K562 (cell line): ENCODE data around the gene AAK1. TPM values are rescaled to one million over a fixed set of nuclear protein-coding genes. Genes with fewer than 3 reads are reported as not detected.

Source experiments
- BDP1 ChIP-seq: IDR thresholded peaks from 3 replicates; pipeline ENCODE4 v1.6.1; 2011; ENCODE audit not compliant: insufficient read length, insufficient read depth
- ELF2 ChIP-seq: fragments of 250-450 bp; sonication (Bioruptor Pico); IDR thresholded peaks from 2 replicates; pipeline ENCODE4 v1.5.0; 2021; ENCODE audit warnings: mild to moderate bottlenecking
- JUN ChIP-seq, 2 experiments: sonication (generic) in 1 of 2; formaldehyde crosslinking in 1 of 2; IDR thresholded peaks; 2 replicates each; pipeline versions ENCODE4 v1.6.1 to v1.8.0; 2012 to 2022; ENCODE audit warnings: borderline replicate concordance in 2 of 2, mild to moderate bottlenecking in 2 of 2, improper control_type of control experiment in 1 of 2, low read depth in 1 of 2, low read length in 1 of 2, missing genetic modification reagents in 1 of 2
- NFE2L1 ChIP-seq: fragments of 450-650 bp; IDR thresholded peaks from 2 replicates; pipeline ENCODE4 v1.6.1; 2016; ENCODE audit warnings: missing genetic modification characterization, low read depth, mild to moderate bottlenecking, missing compliant biosample characterization, moderate library complexity, borderline replicate concordance
- NFYB ChIP-seq: IDR thresholded peaks from 2 replicates; pipeline ENCODE4 v1.6.1; 2011; ENCODE audit warnings: mild to moderate bottlenecking, moderate library complexity; ENCODE audit not compliant: insufficient read length; ENCODE audit errors: extremely low read depth
- RBBP5 ChIP-seq: fragments of 200-600 bp; sonication (generic); IDR thresholded peaks from 2 replicates; pipeline ENCODE4 v1.6.1; 2012; ENCODE audit warnings: borderline replicate concordance, mild to moderate bottlenecking, low read length, control low read depth, inconsistent platforms; ENCODE audit not compliant: insufficient read depth, poor library complexity, severe bottlenecking
- RNF219 ChIP-seq: fragments of 250-450 bp; sonication (Bioruptor Pico); IDR thresholded peaks from 2 replicates; pipeline ENCODE4 v1.5.0; 2022; ENCODE audit warnings: mild to moderate bottlenecking
- SETDB1 ChIP-seq: IDR thresholded peaks from one replicate; pipeline ENCODE4 v1.6.1; 2012; ENCODE audit warnings: low read length, control low read depth, inconsistent platforms
- SRSF9 ChIP-seq: fragments of 200-400 bp; formaldehyde crosslinking; IDR thresholded peaks from 2 replicates; pipeline ENCODE4 v1.6.1; 2017; ENCODE audit warnings: low read depth, low read length, borderline replicate concordance
- TRIM25 ChIP-seq: fragments of 450-650 bp; IDR thresholded peaks from 2 replicates; pipeline ENCODE4 v1.7.0; 2016; ENCODE audit warnings: borderline replicate concordance
- TSHZ1 ChIP-seq: fragments of 250-450 bp; sonication (Bioruptor Pico); IDR thresholded peaks from 2 replicates; pipeline ENCODE4 v1.4.0; 2020; ENCODE audit warnings: mild to moderate bottlenecking, moderate library complexity
- ZBTB9 ChIP-seq: fragments of 450-650 bp; formaldehyde crosslinking; IDR thresholded peaks from 2 replicates; pipeline ENCODE4 v1.4.0; 2020; ENCODE audit warnings: mild to moderate bottlenecking, moderate library complexity
- ZNF324 ChIP-seq: fragments of 250-450 bp; sonication (Bioruptor Pico); IDR thresholded peaks from 2 replicates; pipeline ENCODE4 v1.4.0; 2020; ENCODE audit warnings: mild to moderate bottlenecking
- ZNF354B ChIP-seq: fragments of 250-450 bp; sonication (Bioruptor Pico); IDR thresholded peaks from 2 replicates; pipeline ENCODE4 v1.4.0; 2020
- polyA plus RNA-seq, 8 experiments: library from polyadenylated mRNA; depleted of rRNA in 4 of 8; stranded (reverse) in 5 of 8; unstranded in 3 of 8; fragments of >200 nt; fragmentation: Nextera tagmentation in 2 of 8; fragmentation: Illumina TruSeq in 1 of 8; extraction: Ambion mirVana in 2 of 8; extraction: Trizol in 1 of 8; gene quantifications; 2 replicates each; pipeline versions ENCODE4 v1.2.1 to v1.2.3, GENCODE V29; 2011 to 2014; ENCODE audit warnings: inconsistent platforms in 1 of 8, missing spikeins in 1 of 8
- total RNA-seq, 7 experiments: library from RNA; depleted of rRNA in 6 of 7; stranded (reverse); fragments of >200 nt in 6 of 7; fragmentation: Illumina TruSeq in 2 of 7; extraction: Trizol in 2 of 7; gene quantifications; 2 replicates each; pipeline versions ENCODE4 v1.2.1 to v1.2.3, GENCODE V29; 2011 to 2021; ENCODE audit warnings: low replicate concordance in 1 of 7

The AAK1 gene
- total and polyA plus RNA-seq, 9 of the 15 experiments (the other 6 are each of a cell fraction or from before 2014, with no cell fraction given): 0.89 to 17.1 (median 6.0) TPM

GRCh38 chr2:69643602-69644505 lies at the start of gene AAK1 (continued):
- no peak for TF ChIP-seq NFE2L1 (tag)
- no peak for TF ChIP-seq ZNF354B (CRISPR knock-in tag)
- TF ChIP-seq SRSF9: no peak
- no peak for TF ChIP-seq RNF219 (CRISPR knock-in tag)
- TF ChIP-seq RBBP5: peak; percentile 87
- TF ChIP-seq NFYB: no peak
- no peak for TF ChIP-seq TRIM25
- TF ChIP-seq TSHZ1 (CRISPR knock-in tag): no peak
- no peak for TF ChIP-seq BDP1
- peak; percentile 89; the same call in 1 of the 2 replicates for TF ChIP-seq ZBTB9 (CRISPR knock-in tag)
- TF ChIP-seq JUN (IDR thresholded peaks at IDR 0.05; ENCODE audit: borderline replicate concordance, low read depth, low read length): no peak
- no peak for TF ChIP-seq JUN (CRISPR knock-in tag; IDR thresholded peaks at IDR 0.05; ENCODE audit: borderline replicate concordance)
- TF ChIP-seq ZNF324: no peak
- TF ChIP-seq SETDB1: no peak
- TF ChIP-seq ELF2 (CRISPR knock-in tag): peak; percentile 93
